NB4 (cell line): ENCODE measurements around the gene L1CAM.

Experiments
- CTCF ChIP-seq: IDR thresholded peaks from one replicate; pipeline ENCODE4 v1.5.1; 2012; ENCODE audit warnings: low read depth, low read length
- MAX ChIP-seq: IDR thresholded peaks from 2 replicates; pipeline ENCODE4 v1.6.1; 2011; ENCODE audit warnings: low read depth, low read length
- MYC ChIP-seq: IDR thresholded peaks from 2 replicates; pipeline ENCODE4 v1.6.1; 2011; ENCODE audit warnings: low read depth, low read length
- POLR2A ChIP-seq: IDR thresholded peaks from 2 replicates; pipeline ENCODE4 v1.6.1; 2011; ENCODE audit warnings: mild to moderate bottlenecking; ENCODE audit not compliant: insufficient read length; ENCODE audit errors: extremely low read depth

DNA sequence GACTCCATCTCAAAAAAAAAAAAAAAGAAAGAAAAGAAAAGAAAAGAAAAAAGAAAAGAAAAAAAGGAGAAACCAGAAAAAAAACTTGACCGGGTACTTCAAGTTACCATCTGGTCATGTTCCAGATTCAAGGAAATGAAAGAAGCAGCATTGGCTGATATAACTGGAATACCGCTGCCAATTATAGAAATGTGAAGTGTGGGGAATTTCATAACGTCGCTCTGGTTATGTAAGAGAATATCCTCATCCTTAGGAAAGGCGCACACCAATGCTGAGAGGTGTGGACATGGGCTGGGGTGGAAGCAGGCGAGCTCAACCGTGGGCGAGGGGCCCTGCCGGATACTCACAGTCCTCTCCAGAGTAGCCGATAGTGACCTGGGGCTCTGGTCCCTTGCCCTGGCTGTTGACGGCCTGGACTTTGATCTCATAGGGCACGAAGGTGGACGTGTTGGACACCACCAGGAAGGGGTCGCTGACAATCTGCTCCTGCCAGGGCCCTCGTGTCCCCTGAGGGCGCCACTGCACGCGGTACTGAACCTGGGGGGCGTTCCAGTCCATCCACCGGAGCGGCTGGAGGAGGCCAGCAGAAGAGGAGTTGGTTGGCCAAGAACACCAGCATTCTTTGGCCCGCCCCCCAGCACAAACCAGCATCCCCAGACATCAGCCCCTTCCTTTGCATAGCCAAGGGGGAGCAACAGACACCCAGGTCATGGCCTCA, 19.5 kb downstream of the L1CAM start:
- TF ChIP-seq CTCF (no peak), MYC (no peak), MAX (no peak), POLR2A (no peak)
